SJSA1 (cell line): ENCODE measurements around the gene RNF217. TPM values are rescaled to one million over a fixed set of nuclear protein-coding genes. Genes with fewer than 3 reads are reported as not detected.

Experiments
- DNase-seq, 2 experiments: peaks; one replicate each; pipeline ENCODE4 v3.0.0-alpha.2; 2015 to 2020; ENCODE audit warnings: low spot score in 2 of 2, low read depth in 1 of 2
- H3K27ac ChIP-seq: fragments of 250-450 bp; sonication (Bioruptor Pico); 2 replicates; pipeline ENCODE4 v1.5.1; 2020; ENCODE audit warnings: mild to moderate bottlenecking, moderate library complexity
- H3K27me3 ChIP-seq: fragments of 250-450 bp; sonication (Bioruptor Pico); replicated peaks from 2 replicates; pipeline ENCODE4 v1.5.1; 2020; ENCODE audit warnings: mild to moderate bottlenecking, moderate library complexity
- H3K36me3 ChIP-seq: fragments of 250-450 bp; sonication (Bioruptor Pico); 2 replicates; pipeline ENCODE4 v1.5.1; 2020; ENCODE audit warnings: mild to moderate bottlenecking
- H3K4me1 ChIP-seq: fragments of 250-450 bp; sonication (Bioruptor Pico); replicated peaks from 2 replicates; pipeline ENCODE4 v1.6.1; 2021; ENCODE audit warnings: mild to moderate bottlenecking
- H3K4me3 ChIP-seq: fragments of 250-450 bp; sonication (Bioruptor Pico); 2 replicates; pipeline ENCODE4 v1.5.1; 2020; ENCODE audit warnings: mild to moderate bottlenecking
- H3K9me3 ChIP-seq: fragments of 250-450 bp; sonication (Bioruptor Pico); replicated peaks from 2 replicates; pipeline ENCODE4 v1.5.1; 2020; ENCODE audit warnings: mild to moderate bottlenecking
- total RNA-seq: library from RNA; depleted of rRNA; stranded (reverse); fragments of >200 nt; shearing (Covaris generic); gene quantifications from 2 replicates; pipeline ENCODE4 v1.2.3, GENCODE V29; 2014

The RNF217 gene
- total RNA-seq, 1 experiment from 2014 or later = 14.8 TPM

DNA sequence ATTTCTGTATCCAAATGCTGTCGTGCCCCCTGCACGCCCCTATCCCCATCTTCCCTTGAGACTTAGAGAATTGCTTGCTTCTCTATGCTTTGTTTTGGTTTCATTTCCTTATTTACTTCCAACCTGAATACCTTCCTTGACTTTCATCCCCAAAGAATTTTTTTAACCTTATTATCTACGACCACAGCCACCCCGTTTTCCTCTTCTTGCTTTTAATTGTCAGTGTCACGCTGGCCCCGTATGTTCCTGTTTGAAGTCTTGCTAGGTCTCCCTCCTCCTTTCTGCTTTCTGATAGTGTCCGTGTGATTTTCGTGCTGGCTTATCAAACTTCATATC, 40.1 kb downstream of the RNF217 start:
- Histone ChIP-seq H3K27ac (peak overlapping the region; percentile 73), H3K4me3 (peak overlapping the region; percentile 36), H3K36me3 (no peaks in the 10 kb centered on the region), H3K4me1 (peaks cover 20% of the 10 kb centered on the region), H3K27me3 (no peaks in the 10 kb centered on the region), H3K9me3 (no peaks in the 10 kb centered on the region)
- peak in 1 of 2 experiments; percentile 56 for DNase-seq

DNA sequence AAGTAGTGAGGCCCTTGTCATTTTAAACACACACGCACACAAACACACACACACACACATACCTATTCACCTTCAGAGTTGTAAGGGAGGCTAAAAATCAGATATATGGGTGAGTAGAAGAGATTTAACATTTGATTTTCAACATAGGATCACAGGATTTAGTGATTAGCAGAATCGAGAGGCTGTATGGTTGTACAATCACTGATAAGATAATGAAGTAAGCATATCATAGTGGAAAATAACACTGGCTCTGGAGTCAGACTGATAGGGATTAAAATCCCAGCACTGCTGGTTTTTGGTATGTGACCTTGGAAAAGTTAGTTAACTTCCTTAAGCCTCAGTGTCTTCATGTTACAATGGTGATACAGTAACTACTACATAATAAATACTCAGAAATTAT, 40.8 kb downstream of the RNF217 start:
- Histone ChIP-seq H3K4me3 (no peak overlapping the region), H3K36me3 (no peaks in the 10 kb centered on the region), H3K4me1 (peaks cover 24% of the 10 kb centered on the region), H3K9me3 (no peaks in the 10 kb centered on the region), H3K27me3 (no peaks in the 10 kb centered on the region), H3K27ac (no peak overlapping the region)
- no peak for DNase-seq

DNA sequence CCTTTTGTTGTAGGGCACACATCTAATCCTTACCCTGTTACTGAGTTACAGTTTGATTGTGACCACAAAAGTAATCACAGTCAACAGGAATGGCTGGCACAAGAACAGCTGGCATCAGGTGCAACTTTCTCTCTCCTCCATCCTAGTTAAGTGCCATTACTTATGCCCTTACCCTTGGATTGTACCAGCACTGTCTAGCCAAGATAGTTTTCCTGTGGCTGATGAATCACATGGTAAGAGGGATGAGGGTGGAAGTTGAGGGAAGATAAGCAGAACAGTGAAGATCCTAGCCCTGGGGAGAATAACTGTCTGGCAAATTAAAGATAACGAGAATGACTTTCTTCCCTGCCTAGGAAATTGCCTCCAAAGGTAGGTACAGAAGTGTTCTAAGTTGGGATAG, 42.0 kb downstream of the RNF217 start:
- Histone ChIP-seq H3K9me3 (no peaks in the 10 kb centered on the region), H3K36me3 (no peaks in the 10 kb centered on the region), H3K4me3 (no peak overlapping the region), H3K27me3 (no peaks in the 10 kb centered on the region), H3K4me1 (peaks cover 24% of the 10 kb centered on the region), H3K27ac (no peak overlapping the region)
- no peak for DNase-seq

GRCh38 chr6:125004797-125005595, 42.8 kb downstream of the RNF217 start:
- no peak for DNase-seq
- H3K27me3 ChIP-seq = no peaks in the 10 kb centered on the region
- H3K36me3 ChIP-seq = no peaks in the 10 kb centered on the region
- no peak overlapping the region for H3K4me3 ChIP-seq
- H3K9me3 ChIP-seq = no peaks in the 10 kb centered on the region
- H3K27ac ChIP-seq = no peak overlapping the region
- peaks cover 24% of the 10 kb centered on the region for H3K4me1 ChIP-seq

GRCh38 chr6:125008261-125008703, 46.0 kb downstream of the RNF217 start:
- Histone ChIP-seq H3K4me3 (no peak overlapping the region), H3K27me3 (no peaks in the 10 kb centered on the region), H3K36me3 (peaks cover 4% of the 10 kb centered on the region; the same call in 1 of the 2 replicates), H3K9me3 (no peaks in the 10 kb centered on the region), H3K4me1 (peaks cover 10% of the 10 kb centered on the region), H3K27ac (no peak overlapping the region)
- no peak for DNase-seq

DNA sequence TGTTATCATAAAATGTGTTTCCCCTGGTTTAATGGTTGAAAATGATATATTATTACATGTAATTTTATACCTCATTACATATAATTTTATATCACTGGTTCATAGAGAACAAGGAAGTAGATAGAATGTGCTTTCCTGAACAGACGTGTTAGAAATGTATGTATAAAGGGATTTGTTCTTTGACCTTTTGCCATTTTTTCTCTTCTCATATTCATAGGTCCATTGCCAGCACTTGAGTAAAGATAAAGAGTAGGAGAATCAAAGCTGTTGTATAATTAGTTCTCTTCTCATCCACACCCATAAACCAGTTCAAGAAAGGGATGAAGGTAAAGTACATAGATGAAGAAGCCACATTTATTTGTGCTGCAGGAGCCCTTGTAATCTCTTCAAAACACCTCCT, 46.7 kb downstream of the RNF217 start:
- no peak for DNase-seq
- no peaks in the 10 kb centered on the region for H3K27me3 ChIP-seq
- H3K4me1 ChIP-seq = peaks cover 12% of the 10 kb centered on the region
- no peak overlapping the region for H3K4me3 ChIP-seq
- H3K36me3 ChIP-seq = peaks cover 4% of the 10 kb centered on the region; the same call in 1 of the 2 replicates
- no peak overlapping the region for H3K27ac ChIP-seq
- H3K9me3 ChIP-seq = no peaks in the 10 kb centered on the region

DNA sequence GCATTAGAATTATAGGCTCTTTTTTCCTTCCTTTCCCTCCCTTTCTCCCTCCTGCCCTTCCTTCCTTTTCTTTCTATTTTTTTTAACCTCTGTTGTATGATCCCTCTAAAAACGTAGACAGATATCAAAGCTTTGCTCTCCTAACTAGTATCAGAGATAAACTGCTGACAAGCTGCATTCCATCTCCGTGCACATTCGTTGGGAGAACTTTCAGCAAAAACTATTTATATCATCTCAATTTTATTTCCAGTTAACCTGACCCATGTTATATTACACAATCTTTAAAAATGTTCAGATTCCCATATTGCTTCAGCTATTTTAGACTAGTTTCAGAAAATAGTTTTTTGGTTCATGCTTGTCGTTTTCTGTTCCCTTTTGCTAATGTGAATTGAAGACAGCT, 47.3 kb downstream of the RNF217 start:
- Histone ChIP-seq H3K27me3 (no peaks in the 10 kb centered on the region), H3K4me1 (peaks cover 17% of the 10 kb centered on the region), H3K36me3 (peaks cover 4% of the 10 kb centered on the region; the same call in 1 of the 2 replicates), H3K27ac (no peak overlapping the region), H3K4me3 (no peak overlapping the region), H3K9me3 (no peaks in the 10 kb centered on the region)
- no peak for DNase-seq

DNA sequence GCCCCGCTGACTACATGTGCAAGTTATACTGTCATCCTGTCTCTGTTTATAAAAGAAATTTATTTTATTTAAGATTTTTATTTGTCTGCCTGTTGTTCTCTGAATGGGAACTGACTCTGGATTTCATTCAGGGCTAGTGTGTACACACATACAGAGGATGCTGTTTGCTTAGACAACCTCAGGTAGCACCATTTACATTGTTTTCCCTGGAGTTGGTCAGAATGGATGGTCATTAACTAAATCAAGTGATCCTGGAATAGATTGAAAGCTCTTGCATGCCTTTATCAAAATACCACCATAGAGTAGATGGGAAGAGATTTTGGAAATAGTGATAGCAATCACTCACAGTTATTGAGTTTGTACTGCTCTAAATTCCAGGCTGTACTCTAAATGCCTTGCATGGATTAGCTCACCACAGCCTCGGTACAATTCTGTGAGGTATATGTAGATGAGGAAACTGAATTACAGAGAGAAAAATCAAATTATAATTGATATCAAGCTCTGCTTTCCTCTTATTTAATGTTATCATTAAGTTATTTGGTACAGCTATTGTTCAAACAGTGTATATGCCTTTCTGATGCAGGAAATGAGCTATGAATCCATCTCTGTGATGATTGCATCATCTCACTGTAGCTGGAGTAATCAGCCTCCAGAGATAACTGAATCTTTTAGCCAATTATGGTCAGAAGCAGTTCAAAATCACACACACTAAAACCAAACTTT, 51.9 kb downstream of the RNF217 start:
- no peak for DNase-seq
- H3K4me3 ChIP-seq = no peak overlapping the region
- H3K9me3 ChIP-seq = no peaks in the 10 kb centered on the region
- peaks cover 4% of the 10 kb centered on the region; the same call in 1 of the 2 replicates for H3K36me3 ChIP-seq
- peaks cover 7% of the 10 kb centered on the region for H3K4me1 ChIP-seq
- H3K27me3 ChIP-seq = no peaks in the 10 kb centered on the region
- no peak overlapping the region for H3K27ac ChIP-seq

GRCh38 chr6:125014661-125014957, 52.4 kb downstream of the RNF217 start:
- Histone ChIP-seq H3K27me3 (no peaks in the 10 kb centered on the region), H3K4me1 (peaks cover 7% of the 10 kb centered on the region), H3K27ac (no peak overlapping the region), H3K9me3 (no peaks in the 10 kb centered on the region), H3K4me3 (no peak overlapping the region), H3K36me3 (peaks cover 4% of the 10 kb centered on the region; the same call in 1 of the 2 replicates)
- DNase-seq = no peak

- Histone ChIP-seq H3K36me3 (peaks cover 4% of the 10 kb centered on the region; the same call in 1 of the 2 replicates), H3K4me1 (peaks cover 7% of the 10 kb centered on the region), H3K27me3 (no peaks in the 10 kb centered on the region), H3K9me3 (no peaks in the 10 kb centered on the region), H3K4me3 (no peak overlapping the region), H3K27ac (no peak overlapping the region)
- DNase-seq = no peak
These were observed 52.9 kb downstream of the RNF217 start for GRCh38 chr6:125015152-125015551.

GRCh38 chr6:125018136-125018535, 55.9 kb downstream of the RNF217 start:
- no peak for DNase-seq
- no peaks in the 10 kb centered on the region for H3K27me3 ChIP-seq

GRCh38 chr6:125019281-125019680, 57.0 kb downstream of the RNF217 start:
- no peaks in the 10 kb centered on the region for H3K27me3 ChIP-seq
- no peak overlapping the region for H3K4me3 ChIP-seq
- H3K4me1 ChIP-seq = peaks cover 3% of the 10 kb centered on the region
- no peaks in the 10 kb centered on the region for H3K9me3 ChIP-seq
- no peak overlapping the region for H3K27ac ChIP-seq
- no peak for DNase-seq
- 0 out of 2 replicates have a peak, but pooled peaks cover 4% of the 10 kb centered on the region for H3K36me3 ChIP-seq

More at GRCh38 chr6:125018136-125018535, 55.9 kb downstream of the RNF217 start:
- H3K36me3 ChIP-seq = 0 out of 2 replicates have a peak, but pooled peaks cover 4% of the 10 kb centered on the region
- peaks cover 7% of the 10 kb centered on the region for H3K4me1 ChIP-seq
- no peaks in the 10 kb centered on the region for H3K9me3 ChIP-seq
- no peak overlapping the region for H3K27ac ChIP-seq
- no peak overlapping the region for H3K4me3 ChIP-seq

GRCh38 chr6:125019918-125020317, 57.7 kb downstream of the RNF217 start:
- DNase-seq = no peak
- no peak overlapping the region for H3K4me3 ChIP-seq
- H3K4me1 ChIP-seq = no peaks in the 10 kb centered on the region
- no peaks in the 10 kb centered on the region for H3K27me3 ChIP-seq
- H3K27ac ChIP-seq = no peak overlapping the region
- no peaks in the 10 kb centered on the region for H3K9me3 ChIP-seq
- 0 out of 2 replicates have a peak, but pooled peaks cover 4% of the 10 kb centered on the region for H3K36me3 ChIP-seq

DNA sequence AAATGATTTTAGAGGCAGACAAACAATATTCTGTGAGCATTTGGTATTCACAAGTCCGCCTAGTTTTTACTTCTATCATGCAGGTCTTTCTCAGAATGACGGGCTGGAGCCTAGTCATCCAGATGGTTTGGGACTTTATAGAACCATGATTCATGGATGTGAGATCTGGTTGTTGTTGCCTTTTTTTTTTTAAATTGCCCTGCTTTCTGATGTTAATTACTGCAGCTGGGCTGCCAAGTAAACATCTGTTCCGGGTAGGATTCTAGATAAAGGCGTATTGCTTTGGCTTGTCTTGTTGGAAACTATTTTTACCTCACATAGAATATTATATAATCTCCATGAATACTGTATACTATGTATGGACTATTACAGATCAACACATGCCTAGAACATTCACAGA, 58.1 kb downstream of the RNF217 start:
- H3K27ac ChIP-seq = no peak overlapping the region
- 0 out of 2 replicates have a peak, but pooled peaks cover 4% of the 10 kb centered on the region for H3K36me3 ChIP-seq
- no peak overlapping the region for H3K4me3 ChIP-seq
- DNase-seq = no peak
- H3K9me3 ChIP-seq = no peaks in the 10 kb centered on the region
- H3K27me3 ChIP-seq = no peaks in the 10 kb centered on the region
- H3K4me1 ChIP-seq = no peaks in the 10 kb centered on the region
